ENCODE data around the gene CNOT9. TPM values are rescaled to one million over a fixed set of nuclear protein-coding genes. Genes with fewer than 3 reads are reported as not detected.

Gene CNOT9
- total and polyA plus RNA-seq, 2 of the 13 experiments (the other 11 are each of a cell fraction or from before 2014, with no cell fraction given): 82.6 to 92.4 TPM

DNA sequence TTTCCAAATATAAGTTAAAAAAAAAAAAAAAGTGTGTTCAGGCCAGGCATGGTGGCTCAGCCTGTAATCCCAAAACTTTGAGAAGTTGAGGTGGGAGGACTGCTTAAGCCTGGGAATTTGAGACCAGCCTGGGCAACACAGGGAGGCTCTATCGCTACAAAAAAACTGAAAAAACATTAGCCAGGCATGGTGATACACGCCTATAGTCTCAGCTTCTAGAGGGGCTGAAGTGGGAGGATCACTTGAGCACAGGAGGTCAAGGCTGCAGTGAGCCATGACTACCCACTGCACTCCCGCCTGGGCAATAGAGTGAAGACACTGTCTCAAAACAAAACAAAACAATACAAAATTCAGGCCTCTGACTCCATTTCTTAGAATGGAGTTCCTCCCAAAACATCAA lies 9.7 kb upstream of the CNOT9 start:
- POLR2A ChIA-PET: no interaction called here
- intact Hi-C loops (cut with micrococcal nuclease; ENCODE audit: unreplicated experiment): no loop called here
- no peak for TF ChIP-seq WIZ (CRISPR knock-in tag; IDR thresholded peaks at IDR 0.05)
- TF ChIP-seq CREM (IDR thresholded peaks at IDR 0.05): no peak
- TF ChIP-seq CREM (CRISPR knock-in tag; IDR thresholded peaks at IDR 0.05): no peak
- no peak for TF ChIP-seq ZNF670 (CRISPR knock-in tag; IDR thresholded peaks at IDR 0.05; ENCODE audit: borderline replicate concordance)
- TF ChIP-seq, protein P1, sequence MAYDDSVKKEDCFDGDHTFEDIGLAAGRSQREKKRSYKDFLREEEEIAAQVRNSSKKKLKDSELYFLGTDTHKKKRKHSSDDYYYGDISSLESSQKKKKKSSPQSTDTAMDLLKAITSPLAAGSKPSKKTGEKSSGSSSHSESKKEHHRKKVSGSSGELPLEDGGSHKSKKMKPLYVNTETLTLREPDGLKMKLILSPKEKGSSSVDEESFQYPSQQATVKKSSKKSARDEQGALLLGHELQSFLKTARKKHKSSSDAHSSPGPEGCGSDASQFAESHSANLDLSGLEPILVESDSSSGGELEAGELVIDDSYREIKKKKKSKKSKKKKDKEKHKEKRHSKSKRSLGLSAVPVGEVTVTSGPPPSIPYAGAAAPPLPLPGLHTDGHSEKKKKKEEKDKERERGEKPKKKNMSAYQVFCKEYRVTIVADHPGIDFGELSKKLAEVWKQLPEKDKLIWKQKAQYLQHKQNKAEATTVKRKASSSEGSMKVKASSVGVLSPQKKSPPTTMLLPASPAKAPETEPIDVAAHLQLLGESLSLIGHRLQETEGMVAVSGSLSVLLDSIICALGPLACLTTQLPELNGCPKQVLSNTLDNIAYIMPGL (CRISPR knock-in tag; IDR thresholded peaks at IDR 0.05; ENCODE audit: borderline replicate concordance in 1 of 2, low read depth in 1 of 2): no peak
- TF ChIP-seq, protein P2, sequence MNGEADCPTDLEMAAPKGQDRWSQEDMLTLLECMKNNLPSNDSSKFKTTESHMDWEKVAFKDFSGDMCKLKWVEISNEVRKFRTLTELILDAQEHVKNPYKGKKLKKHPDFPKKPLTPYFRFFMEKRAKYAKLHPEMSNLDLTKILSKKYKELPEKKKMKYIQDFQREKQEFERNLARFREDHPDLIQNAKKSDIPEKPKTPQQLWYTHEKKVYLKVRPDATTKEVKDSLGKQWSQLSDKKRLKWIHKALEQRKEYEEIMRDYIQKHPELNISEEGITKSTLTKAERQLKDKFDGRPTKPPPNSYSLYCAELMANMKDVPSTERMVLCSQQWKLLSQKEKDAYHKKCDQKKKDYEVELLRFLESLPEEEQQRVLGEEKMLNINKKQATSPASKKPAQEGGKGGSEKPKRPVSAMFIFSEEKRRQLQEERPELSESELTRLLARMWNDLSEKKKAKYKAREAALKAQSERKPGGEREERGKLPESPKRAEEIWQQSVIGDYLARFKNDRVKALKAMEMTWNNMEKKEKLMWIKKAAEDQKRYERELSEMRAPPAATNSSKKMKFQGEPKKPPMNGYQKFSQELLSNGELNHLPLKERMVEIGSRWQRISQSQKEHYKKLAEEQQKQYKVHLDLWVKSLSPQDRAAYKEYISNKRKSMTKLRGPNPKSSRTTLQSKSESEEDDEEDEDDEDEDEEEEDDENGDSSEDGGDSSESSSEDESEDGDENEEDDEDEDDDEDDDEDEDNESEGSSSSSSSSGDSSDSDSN (CRISPR knock-in tag; IDR thresholded peaks at IDR 0.05): no peak
- TF ChIP-seq ZNF614 (CRISPR knock-in tag; IDR thresholded peaks at IDR 0.05; ENCODE audit: borderline replicate concordance): no peak
- TF ChIP-seq ZNF260 (CRISPR knock-in tag; IDR thresholded peaks at IDR 0.05; ENCODE audit: borderline replicate concordance, low read depth): no peak
- TF ChIP-seq SNAPC2 (CRISPR knock-in tag; IDR thresholded peaks at IDR 0.05): no peak
- no peak for TF ChIP-seq SOX6 (IDR thresholded peaks at IDR 0.05)
- no peak for TF ChIP-seq SOX6 (CRISPR knock-in tag; IDR thresholded peaks at IDR 0.05)
- TF ChIP-seq PHF21A (CRISPR knock-in tag; IDR thresholded peaks at IDR 0.05): no peak
- no peak for TF ChIP-seq SKI (IDR thresholded peaks at IDR 0.05; ENCODE audit: partially characterized antibody)
- no peak for TF ChIP-seq BHLHE40 (IDR thresholded peaks at IDR 0.05; ENCODE audit: low read length)
- TF ChIP-seq, protein P3, sequence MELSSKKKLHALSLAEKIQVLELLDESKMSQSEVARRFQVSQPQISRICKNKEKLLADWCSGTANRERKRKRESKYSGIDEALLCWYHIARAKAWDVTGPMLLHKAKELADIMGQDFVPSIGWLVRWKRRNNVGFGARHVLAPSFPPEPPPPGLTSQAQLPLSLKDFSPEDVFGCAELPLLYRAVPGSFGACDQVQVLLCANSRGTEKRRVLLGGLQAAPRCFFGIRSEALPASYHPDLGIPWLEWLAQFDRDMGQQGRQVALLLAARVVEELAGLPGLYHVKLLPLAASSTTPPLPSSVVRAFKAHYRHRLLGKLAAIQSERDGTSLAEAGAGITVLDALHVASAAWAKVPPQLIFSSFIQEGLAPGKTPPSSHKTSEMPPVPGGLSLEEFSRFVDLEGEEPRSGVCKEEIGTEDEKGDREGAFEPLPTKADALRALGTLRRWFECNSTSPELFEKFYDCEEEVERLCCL (CRISPR knock-in tag; IDR thresholded peaks at IDR 0.05; ENCODE audit: borderline replicate concordance): no peak
- TF ChIP-seq, protein P4, sequence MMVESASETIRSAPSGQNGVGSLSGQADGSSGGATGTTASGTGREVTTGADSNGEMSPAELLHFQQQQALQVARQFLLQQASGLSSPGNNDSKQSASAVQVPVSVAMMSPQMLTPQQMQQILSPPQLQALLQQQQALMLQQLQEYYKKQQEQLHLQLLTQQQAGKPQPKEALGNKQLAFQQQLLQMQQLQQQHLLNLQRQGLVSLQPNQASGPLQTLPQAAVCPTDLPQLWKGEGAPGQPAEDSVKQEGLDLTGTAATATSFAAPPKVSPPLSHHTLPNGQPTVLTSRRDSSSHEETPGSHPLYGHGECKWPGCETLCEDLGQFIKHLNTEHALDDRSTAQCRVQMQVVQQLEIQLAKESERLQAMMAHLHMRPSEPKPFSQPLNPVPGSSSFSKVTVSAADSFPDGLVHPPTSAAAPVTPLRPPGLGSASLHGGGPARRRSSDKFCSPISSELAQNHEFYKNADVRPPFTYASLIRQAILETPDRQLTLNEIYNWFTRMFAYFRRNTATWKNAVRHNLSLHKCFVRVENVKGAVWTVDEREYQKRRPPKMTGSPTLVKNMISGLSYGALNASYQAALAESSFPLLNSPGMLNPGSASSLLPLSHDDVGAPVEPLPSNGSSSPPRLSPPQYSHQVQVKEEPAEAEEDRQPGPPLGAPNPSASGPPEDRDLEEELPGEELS (CRISPR knock-in tag; IDR thresholded peaks at IDR 0.05): no peak
- TF ChIP-seq KAT2B (IDR thresholded peaks at IDR 0.05; ENCODE audit: borderline replicate concordance, low read depth, low read length): no peak
- TF ChIP-seq TEAD2 (CRISPR knock-in tag; IDR thresholded peaks at IDR 0.05): no peak
- no peak for TF ChIP-seq ZSCAN12 (CRISPR knock-in tag; IDR thresholded peaks at IDR 0.05)
- no peak for TF ChIP-seq HHEX (CRISPR knock-in tag; IDR thresholded peaks at IDR 0.05)

More for the DNA sequence above, 9.7 kb upstream of the CNOT9 start:
- WGBS (ENCODE audit: low lambda C conversion rate): 89% methylated on average over 3 of the region's 3 CpGs
- FAIRE-seq (no peak), DNase-seq (ENCODE audit: low spot score) (no peak), ATAC-seq (peak; percentile 35; the same call in 1 of the 3 replicates)
- no peaks in the 10 kb centered on the region for H3K9me3 ChIP-seq (ENCODE audit: low read length)
- H3K9ac ChIP-seq (ENCODE audit: insufficient read depth, low read depth, low read length): no peak overlapping the region
- peaks cover 15% of the 10 kb centered on the region for H3K4me1 ChIP-seq (ENCODE audit: insufficient read depth, low read length)
- no peaks in the 10 kb centered on the region for H3K27me3 ChIP-seq (ENCODE audit: control insufficient read depth in 1 of 2, insufficient read depth in 2 of 2, low read length in 2 of 2)
- CTCF ChIA-PET (ENCODE audit: low intra/inter-chr PET ratio, low total read pairs): no interaction called here
- no peak overlapping the region for H2AFZ ChIP-seq (ENCODE audit: low read length)
- BruUV-seq (replicated peaks): no TSS peak
- no peak overlapping the region for H3K4me2 ChIP-seq (ENCODE audit: low read depth, low read length)
- H3K27ac ChIP-seq (ENCODE audit: extremely low read length, insufficient read depth, low read length): no peak overlapping the region
- peaks cover 18% of the 10 kb centered on the region for H3K79me2 ChIP-seq (ENCODE audit: insufficient read depth, low read length)
- no peaks in the 10 kb centered on the region; the same call in 1 of the 2 replicates for H4K20me1 ChIP-seq (ENCODE audit: insufficient read depth, low read length)
- in situ Hi-C loops (cut with HindIII; ENCODE audit: extremely low pct_ligation_motif_present, low pct_unique_long_range_greater_than_20kb): no loop called here
- H3K4me3 ChIP-seq (replicated peaks in 1 of 3; ENCODE audit: insufficient read depth in 1 of 3, low read depth in 2 of 3, low read length in 3 of 3): no peak overlapping the region
- H3K36me3 ChIP-seq (replicated peaks in 1 of 2; ENCODE audit: control insufficient read depth in 1 of 2, insufficient read depth in 2 of 2, low read length in 2 of 2): peaks cover 8 to 71% of the 10 kb centered on the region in 2 experiments

Measured in HepG2 (cell line).